ENCODE measurements around the gene ETV3. TPM values are rescaled to one million over a fixed set of nuclear protein-coding genes. Genes with fewer than 3 reads are reported as not detected.

ETV3 gene
- total and polyA plus RNA-seq, 10 of the 15 experiments (the other 5 are each of a cell fraction or from before 2014, with no cell fraction given): 1.7 to 13.8 (median 7.2) TPM

DNA sequence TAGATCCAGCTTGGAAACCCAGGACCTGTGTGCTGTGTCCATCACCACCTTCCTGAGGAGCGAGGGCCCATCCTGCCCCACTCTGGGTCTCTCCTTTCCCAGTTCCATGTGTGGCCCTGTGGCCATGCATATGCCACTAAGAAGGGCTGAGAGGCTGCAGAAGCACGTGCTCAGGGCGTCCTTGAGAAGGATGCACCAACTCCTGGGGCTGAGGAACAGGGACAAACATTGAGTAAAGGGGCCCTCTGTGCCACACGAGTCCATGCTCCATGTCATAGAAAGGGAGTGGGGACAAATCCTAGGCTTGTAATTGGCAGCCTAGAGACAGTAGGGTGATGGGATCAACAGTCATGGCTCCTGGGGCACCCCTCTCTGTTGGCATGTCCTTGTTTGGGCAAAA is 47.0 kb downstream of the ETV3 start (continued):
- no peak for TF ChIP-seq MXI1 (IDR thresholded peaks at IDR 0.05; ENCODE audit: low read depth, low read length)
- no peak for TF ChIP-seq ASH2L (IDR thresholded peaks at IDR 0.05; ENCODE audit: borderline replicate concordance, low read depth)
- TF ChIP-seq POLR2A (IDR thresholded peaks at IDR 0.05; ENCODE audit: low read depth, low read length): no peak

- H2AFZ ChIP-seq (ENCODE audit: control insufficient read depth, low read depth, low read length): no peak overlapping the region
- H3K4me3 ChIP-seq: no peak overlapping the region
- TF ChIP-seq NFYA (IDR thresholded peaks at IDR 0.05; ENCODE audit: borderline replicate concordance, low read depth, low read length) (no peak), EGR1 (IDR thresholded peaks at IDR 0.05; ENCODE audit: borderline replicate concordance in 1 of 2, low read depth in 2 of 2, low read length in 2 of 2) (no peak), ZNF217 (IDR thresholded peaks at IDR 0.05) (no peak)
- FAIRE-seq (no peak), ATAC-seq (no peak), DNase-seq (ENCODE audit: low read depth, low spot score) (no peak)
- POLR2A ChIA-PET: interaction anchor here (0.5 to 1.5 kb wide), 6 partner anchors 19 to 68 kb away, joined by 3 to 5 read pairs (median 4); no protein-coding TSS in a partner anchor
- BruUV-seq (replicated peaks): no TSS peak
- RAD21 ChIA-PET (ENCODE audit: unreplicated experiment): interaction anchor here (1.0 to 6.1 kb wide), 17 partner anchors 8 to 396 kb away, joined by 3 to 442 read pairs (median 8); partner anchors contain the start of gene ETV3L
- H3K4me2 ChIP-seq (ENCODE audit: control insufficient read depth, insufficient read depth): no peak overlapping the region
- H3K27me3 ChIP-seq (replicated peaks in 1 of 2; ENCODE audit: control insufficient read depth in 2 of 2, insufficient read depth in 2 of 2, low read length in 1 of 2): no peaks in the 10 kb centered on the region; a peak in 1 of 4 replicates
- H4K20me1 ChIP-seq (ENCODE audit: control insufficient read depth, insufficient read depth): no peaks in the 10 kb centered on the region
- no peak overlapping the region for H3K27ac ChIP-seq (ENCODE audit: control insufficient read depth, insufficient read depth)
- no peaks in the 10 kb centered on the region for H3K9me3 ChIP-seq (replicated peaks; ENCODE audit: control insufficient read depth, insufficient read depth, low read length)
- SMC1A ChIA-PET (ENCODE audit: uncharacterized antibody, unreplicated experiment): interaction anchor here (0.6 to 10.1 kb wide), 21 partner anchors 10 to 405 kb away, joined by 3 to 383 read pairs (median 6); no protein-coding TSS in a partner anchor
- WGBS (ENCODE audit: insufficient coverage, insufficient replicate concordance, low lambda C conversion rate, missing lambda C conversion rate): 18% methylated on average over 3 of the region's 3 CpGs
- intact Hi-C loops (cut with micrococcal nuclease; ENCODE audit: unreplicated experiment): loop anchor here (1.0 to 5.0 kb wide), 2 partner anchors 47 to 66 kb away; partner anchors contain the start of gene ETV3
- in situ Hi-C loops (cut with MboI): loop anchor here (5.0 to 10.0 kb wide), 2 partner anchors 62 to 404 kb away; no protein-coding TSS in a partner anchor
- CTCF ChIA-PET: interaction anchor here (0.7 to 14.4 kb wide), 31 partner anchors 8 to 442 kb away, joined by 3 to 715 read pairs (median 5); partner anchors contain the start of gene ETV3L
- no peaks in the 10 kb centered on the region for H3K36me3 ChIP-seq (ENCODE audit: control insufficient read depth in 2 of 2, insufficient read depth in 2 of 2, low read length in 1 of 2)
- H3K9ac ChIP-seq (ENCODE audit: control insufficient read depth, insufficient read depth, low read length): no peak overlapping the region
- no peaks in the 10 kb centered on the region for H3K4me1 ChIP-seq (ENCODE audit: control insufficient read depth, insufficient read depth, low read length)
- H3K79me2 ChIP-seq (ENCODE audit: control insufficient read depth, insufficient read depth, low read length): no peaks in the 10 kb centered on the region
These were observed 47.4 kb downstream of the ETV3 start for GRCh38 chr1:157090771-157091170.

All from GM12878 (cell line).